Liver (tissue), 9 donors: Measurements from ENCODE around the gene SNX3. TPM values are rescaled to one million over a fixed set of nuclear protein-coding genes. Genes with fewer than 3 reads are reported as not detected.

Experiments used
- DNase-seq: peaks from one replicate; pipeline ENCODE4 v3.0.0-alpha.2; 2017; ENCODE audit warnings: low spot score
- H3K27ac ChIP-seq, 2 donors: one replicate each; pipeline ENCODE4 v1.7.0; 2013; ENCODE audit warnings: inconsistent platforms in 2 of 2, low read length in 2 of 2, control low read depth in 1 of 2, low read depth in 1 of 2, mild to moderate bottlenecking in 1 of 2
- H3K27me3 ChIP-seq, 4 donors: one replicate each; pipeline versions ENCODE4 v1.6.1 to v1.7.0; 2013; ENCODE audit warnings: low read length in 3 of 4, inconsistent platforms in 1 of 4, mild to moderate bottlenecking in 1 of 4, moderate library complexity in 1 of 4; ENCODE audit not compliant: control insufficient read depth in 4 of 4, insufficient read depth in 4 of 4
- H3K36me3 ChIP-seq, 4 donors: one replicate each; pipeline versions ENCODE4 v1.6.1 to v1.7.0; 2013; ENCODE audit warnings: low read length in 3 of 4, mild to moderate bottlenecking in 3 of 4, low read depth in 1 of 4, moderate library complexity in 1 of 4; ENCODE audit not compliant: control insufficient read depth in 4 of 4, insufficient read depth in 3 of 4
- H3K4me1 ChIP-seq, 4 donors: one replicate each; pipeline versions ENCODE4 v1.6.1 to v1.7.0; 2013; ENCODE audit warnings: low read length in 3 of 4, mild to moderate bottlenecking in 3 of 4, moderate library complexity in 1 of 4; ENCODE audit not compliant: control insufficient read depth in 4 of 4, insufficient read depth in 4 of 4
- H3K4me3 ChIP-seq, 3 donors: one replicate each; pipeline versions ENCODE4 v1.6.1 to v1.7.0; 2013; ENCODE audit warnings: low read length in 3 of 3, control low read depth in 1 of 3, low read depth in 1 of 3, mild to moderate bottlenecking in 1 of 3
- H3K9ac ChIP-seq, 2 donors: one replicate each; pipeline ENCODE4 v1.7.0; 2013; ENCODE audit warnings: low read length in 2 of 2, mild to moderate bottlenecking in 2 of 2, moderate library complexity in 2 of 2, control low read depth in 1 of 2, low read depth in 1 of 2
- H3K9me3 ChIP-seq, 4 donors: one replicate each; pipeline versions ENCODE4 v1.6.1 to v1.7.0; 2013; ENCODE audit warnings: low read length in 3 of 4; ENCODE audit not compliant: control insufficient read depth in 4 of 4
- ATF3 ChIP-seq: IDR thresholded peaks from 2 replicates; pipeline ENCODE4 v1.6.1; 2016; ENCODE audit warnings: antibody characterized with exemption
- EGR1 ChIP-seq, 2 donors: IDR thresholded peaks; 2 replicates each; pipeline ENCODE4 v1.6.1; 2016 to 2018; ENCODE audit warnings: antibody characterized with exemption in 2 of 2, low read depth in 2 of 2
- FOXA1 ChIP-seq: IDR thresholded peaks from 2 replicates; pipeline ENCODE4 v1.6.1; 2016; ENCODE audit warnings: antibody characterized with exemption
- GABPA ChIP-seq, 2 donors: IDR thresholded peaks in 1 of 2; conservative IDR thresholded peaks in 1 of 2; 2 replicates each; pipeline ENCODE4 v1.6.1; 2016; ENCODE audit warnings: antibody characterized with exemption in 2 of 2, mild to moderate bottlenecking in 1 of 2, moderate library complexity in 1 of 2
- HNF4A ChIP-seq, 2 donors: conservative IDR thresholded peaks; 2 replicates each; pipeline ENCODE4 v1.6.1; 2016; ENCODE audit warnings: antibody characterized with exemption in 2 of 2, mild to moderate bottlenecking in 2 of 2
- HNF4G ChIP-seq: IDR thresholded peaks from 2 replicates; pipeline ENCODE4 v1.6.1; 2016; ENCODE audit warnings: antibody characterized with exemption
- JUND ChIP-seq, 2 donors: IDR thresholded peaks; 2 replicates each; pipeline ENCODE4 v1.6.1; 2016; ENCODE audit warnings: antibody characterized with exemption in 2 of 2
- MAX ChIP-seq: IDR thresholded peaks from 2 replicates; pipeline ENCODE4 v1.6.1; 2016; ENCODE audit warnings: antibody characterized with exemption
- NR2F2 ChIP-seq: IDR thresholded peaks from 2 replicates; pipeline ENCODE4 v1.6.1; 2016; ENCODE audit warnings: antibody characterized with exemption
- RAD21 ChIP-seq, 2 donors: IDR thresholded peaks; 2 replicates each; pipeline ENCODE4 v1.6.1; 2016; ENCODE audit warnings: antibody characterized with exemption in 2 of 2, mild to moderate bottlenecking in 2 of 2
- REST ChIP-seq: IDR thresholded peaks from 2 replicates; pipeline ENCODE4 v1.6.1; 2016; ENCODE audit warnings: antibody characterized with exemption, mild to moderate bottlenecking
- RXRA ChIP-seq, 2 donors: IDR thresholded peaks; 2 replicates each; pipeline ENCODE4 v1.6.1; 2017 to 2018; ENCODE audit warnings: antibody characterized with exemption in 2 of 2, mild to moderate bottlenecking in 1 of 2
- SP1 ChIP-seq: IDR thresholded peaks from 2 replicates; pipeline ENCODE4 v1.6.1; 2018; ENCODE audit warnings: antibody characterized with exemption, mild to moderate bottlenecking
- TAF1 ChIP-seq: conservative IDR thresholded peaks from 2 replicates; pipeline ENCODE4 v1.6.1; 2016; ENCODE audit warnings: antibody characterized with exemption, mild to moderate bottlenecking
- YY1 ChIP-seq: IDR thresholded peaks from 2 replicates; pipeline ENCODE4 v1.6.1; 2016; ENCODE audit warnings: antibody characterized with exemption, mild to moderate bottlenecking
- ZBTB33 ChIP-seq: IDR thresholded peaks from 2 replicates; pipeline ENCODE4 v1.6.1; 2016; ENCODE audit warnings: antibody characterized with exemption
- WGBS: extraction: QIAGEN DNeasy Blood & Tissue Kit; methylation state at CpG from one replicate; pipeline ENCODE4 v1.1.7; 2013; 5-methylcytosine and 5-hydroxymethylcytosine counted together
- polyA plus RNA-seq, 2 donors: library from polyadenylated mRNA; stranded (reverse) in 1 of 2; unstranded in 1 of 2; fragments of 200-250 nt in 1 of 2; fragments of >200 nt in 1 of 2; fragmentation: Nextera tagmentation in 1 of 2; extraction: Ambion mirVana in 1 of 2; gene quantifications; one replicate each; pipeline versions ENCODE4 v1.2.1 to v1.2.3, GENCODE V29; 2013 to 2015
- total RNA-seq, 2 donors: library from RNA; depleted of rRNA; stranded (reverse); fragments of >200 nt; gene quantifications; one replicate each; pipeline ENCODE4 v1.2.3, GENCODE V29; 2014
- donor health status: healthy.
- donor health status: healthy.
- donor health status: healthy.
- donor health status: healthy.
- donor health status: healthy.

The SNX3 gene
- total and polyA plus RNA-seq, 4 donors: 67.9 to 161 (median 111) TPM

- TF ChIP-seq ZBTB33 (no peak), ATF3 (no peak), HNF4A (conservative IDR thresholded peaks at IDR 0.05) (no peak), FOXA1 (no peak)
Observed at GRCh38 chr6:108227290-108227689, 33.5 kb downstream of the SNX3 start (continued).

GRCh38 chr6:108222504-108222903, 38.3 kb downstream of the SNX3 start:
- TF ChIP-seq ZBTB33: no peak
- TF ChIP-seq HNF4A (conservative IDR thresholded peaks at IDR 0.05): no peak
- TF ChIP-seq REST: no peak
- no peak for TF ChIP-seq MAX
- no peak for TF ChIP-seq RXRA (IDR thresholded peaks at IDR 0.05)

GRCh38 chr6:108222064-108222463, 38.8 kb downstream of the SNX3 start:
- peaks cover 5 to 19% (median 12%) of the 10 kb centered on the region in 4 donors for H3K36me3 ChIP-seq
- no peak for TF ChIP-seq ATF3
- no peak for TF ChIP-seq YY1
- TF ChIP-seq RAD21 (IDR thresholded peaks at IDR 0.05): no peak
- no peak for TF ChIP-seq TAF1
- TF ChIP-seq HNF4G: no peak
- TF ChIP-seq GABPA (IDR thresholded peaks at IDR 0.05 in 1 of 2, conservative IDR thresholded peaks at IDR 0.05 in 1 of 2): no peak
- TF ChIP-seq REST: no peak
- no peak for TF ChIP-seq EGR1 (IDR thresholded peaks at IDR 0.05; ENCODE audit: low read depth in 2 of 2)
- TF ChIP-seq MAX: no peak
- TF ChIP-seq JUND (IDR thresholded peaks at IDR 0.05): no peak
- no peak for TF ChIP-seq NR2F2
- no peak for TF ChIP-seq HNF4A (conservative IDR thresholded peaks at IDR 0.05)
- TF ChIP-seq RXRA (IDR thresholded peaks at IDR 0.05): no peak
- TF ChIP-seq SP1: no peak

More at GRCh38 chr6:108222504-108222903, 38.3 kb downstream of the SNX3 start:
- Histone ChIP-seq H3K9ac (no peak overlapping the region), H3K9me3 (no peaks in the 10 kb centered on the region), H3K36me3 (peaks cover 5 to 19% (median 12%) of the 10 kb centered on the region in 4 donors), H3K4me3 (no peak overlapping the region), H3K27me3 (no peaks in the 10 kb centered on the region), H3K4me1 (peaks cover 0 to under 1% (median 0%) of the 10 kb centered on the region in 4 donors), H3K27ac (no peak overlapping the region)
- WGBS: 71% methylated on average over 1 of the region's 1 CpG
- no peak for DNase-seq

More at GRCh38 chr6:108222064-108222463, 38.8 kb downstream of the SNX3 start:
- H3K27ac ChIP-seq: no peak overlapping the region
- no peaks in the 10 kb centered on the region for H3K9me3 ChIP-seq
- H3K27me3 ChIP-seq: no peaks in the 10 kb centered on the region
- WGBS: 95% methylated on average over 2 of the region's 2 CpGs
- H3K9ac ChIP-seq: no peak overlapping the region
- no peak for DNase-seq
- H3K4me3 ChIP-seq: no peak overlapping the region
- no peaks in the 10 kb centered on the region for H3K4me1 ChIP-seq
